ENCODE data around the gene DPP6. TPM values are rescaled to one million over a fixed set of nuclear protein-coding genes. Genes with fewer than 3 reads are reported as not detected.

DPP6 gene
- total RNA-seq, 1 experiment from 2014 or later = not detected

- Histone ChIP-seq H3K4me3 (ENCODE audit: low read depth, low read length) (no peak overlapping the region), H3K36me3 (ENCODE audit: control insufficient read depth, insufficient read depth, low read length) (no peaks in the 10 kb centered on the region), H3K9me3 (peaks cover 10% of the 10 kb centered on the region), H3K4me1 (no peaks in the 10 kb centered on the region), H3K27me3 (replicated peaks; ENCODE audit: control insufficient read depth, insufficient read depth, low read length) (no peaks in the 10 kb centered on the region)
- no peak for DNase-seq
- intact Hi-C loops (cut with micrococcal nuclease; ENCODE audit: unreplicated experiment) = no loop called here
- H3K27me3 Mint-ChIP-seq (ENCODE audit: insufficient read depth, unreplicated experiment) = peaks cover 13% of the 10 kb centered on the region
- H3K36me3 Mint-ChIP-seq (ENCODE audit: insufficient read depth, unreplicated experiment) = no peaks in the 10 kb centered on the region
- no peak overlapping the region for H3K27ac Mint-ChIP-seq (ENCODE audit: unreplicated experiment)
- H3K9me3 Mint-ChIP-seq (ENCODE audit: unreplicated experiment) = peaks cover 12% of the 10 kb centered on the region
- no TSS peak for BruUV-seq (replicated peaks)
- TF ChIP-seq CTCF (IDR thresholded peaks at IDR 0.05; ENCODE audit: insufficient read depth in 1 of 2, low read depth in 1 of 2, low read length in 1 of 2, severe bottlenecking in 1 of 2, unreplicated experiment in 1 of 2) = no peak
- CTCF ChIA-PET = no interaction called here
- POLR2A ChIA-PET = no interaction called here
- H3K4me1 Mint-ChIP-seq (ENCODE audit: low read depth, unreplicated experiment) = no peaks in the 10 kb centered on the region
- no peak overlapping the region for H3K4me3 Mint-ChIP-seq (ENCODE audit: unreplicated experiment)
These were observed 715.7 kb downstream of the DPP6 start for GRCh38 chr7:154767821-154768415.

- Histone ChIP-seq H3K9me3 (peaks cover 10% of the 10 kb centered on the region), H3K36me3 (ENCODE audit: control insufficient read depth, insufficient read depth, low read length) (no peaks in the 10 kb centered on the region), H3K4me1 (no peaks in the 10 kb centered on the region), H3K27me3 (replicated peaks; ENCODE audit: control insufficient read depth, insufficient read depth, low read length) (no peaks in the 10 kb centered on the region), H3K4me3 (ENCODE audit: low read depth, low read length) (no peak overlapping the region)
- Mint-ChIP-seq H3K27ac (ENCODE audit: unreplicated experiment) (no peak overlapping the region), H3K27me3 (ENCODE audit: insufficient read depth, unreplicated experiment) (peaks cover 6% of the 10 kb centered on the region), H3K36me3 (ENCODE audit: insufficient read depth, unreplicated experiment) (no peaks in the 10 kb centered on the region), H3K4me3 (ENCODE audit: unreplicated experiment) (no peak overlapping the region), H3K4me1 (ENCODE audit: low read depth, unreplicated experiment) (no peaks in the 10 kb centered on the region), H3K9me3 (ENCODE audit: unreplicated experiment) (peaks cover 12% of the 10 kb centered on the region)
- no peak for DNase-seq
- no TSS peak for BruUV-seq (replicated peaks)
- TF ChIP-seq CTCF (IDR thresholded peaks at IDR 0.05; ENCODE audit: insufficient read depth in 1 of 2, low read depth in 1 of 2, low read length in 1 of 2, severe bottlenecking in 1 of 2, unreplicated experiment in 1 of 2) = no peak
- CTCF ChIA-PET = no interaction called here
- intact Hi-C loops (cut with micrococcal nuclease; ENCODE audit: unreplicated experiment) = no loop called here
- POLR2A ChIA-PET = no interaction called here
These were observed 716.8 kb downstream of the DPP6 start for GRCh38 chr7:154769001-154769400.

GRCh38 chr7:154769527-154769926 lies 717.3 kb downstream of the DPP6 start:
- H3K36me3 ChIP-seq (ENCODE audit: control insufficient read depth, insufficient read depth, low read length) = no peaks in the 10 kb centered on the region
- Mint-ChIP-seq H3K9me3 (ENCODE audit: unreplicated experiment) (peaks cover 12% of the 10 kb centered on the region), H3K4me1 (ENCODE audit: low read depth, unreplicated experiment) (no peaks in the 10 kb centered on the region), H3K36me3 (ENCODE audit: insufficient read depth, unreplicated experiment) (no peaks in the 10 kb centered on the region), H3K27me3 (ENCODE audit: insufficient read depth, unreplicated experiment) (peaks cover 6% of the 10 kb centered on the region), H3K4me3 (ENCODE audit: unreplicated experiment) (no peak overlapping the region), H3K27ac (ENCODE audit: unreplicated experiment) (no peak overlapping the region)
- no peak for DNase-seq
- H3K27me3 ChIP-seq (replicated peaks; ENCODE audit: control insufficient read depth, insufficient read depth, low read length) = no peaks in the 10 kb centered on the region
- H3K4me1 ChIP-seq = no peaks in the 10 kb centered on the region
- no peak for TF ChIP-seq CTCF (IDR thresholded peaks at IDR 0.05; ENCODE audit: insufficient read depth in 1 of 2, low read depth in 1 of 2, low read length in 1 of 2, severe bottlenecking in 1 of 2, unreplicated experiment in 1 of 2)
- ChIA-PET CTCF (no interaction called here), POLR2A (no interaction called here)
- H3K9me3 ChIP-seq = peaks cover 10% of the 10 kb centered on the region
- no TSS peak for BruUV-seq (replicated peaks)
- H3K4me3 ChIP-seq (ENCODE audit: low read depth, low read length) = no peak overlapping the region
- intact Hi-C loops (cut with micrococcal nuclease; ENCODE audit: unreplicated experiment) = no loop called here

All from Caco-2 (cell line).